A549 (cell line): ENCODE data around the gene NUDT2.

Experiments
- POLR2A ChIP-seq: IDR thresholded peaks from 2 replicates; pipeline ENCODE4 v1.6.1; 2012; ENCODE audit warnings: mild to moderate bottlenecking, low read length
- TF ChIP-seq, protein P1 (sequence below): fragments of >200 bp; sonication (Bioruptor Twin); formaldehyde crosslinking; IDR thresholded peaks from 3 replicates; pipeline ENCODE4 v1.5.1; 2016

GRCh38 chr9:34317436-34317835 is 11.9 kb upstream of the NUDT2 start:
- TF ChIP-seq, protein P1, sequence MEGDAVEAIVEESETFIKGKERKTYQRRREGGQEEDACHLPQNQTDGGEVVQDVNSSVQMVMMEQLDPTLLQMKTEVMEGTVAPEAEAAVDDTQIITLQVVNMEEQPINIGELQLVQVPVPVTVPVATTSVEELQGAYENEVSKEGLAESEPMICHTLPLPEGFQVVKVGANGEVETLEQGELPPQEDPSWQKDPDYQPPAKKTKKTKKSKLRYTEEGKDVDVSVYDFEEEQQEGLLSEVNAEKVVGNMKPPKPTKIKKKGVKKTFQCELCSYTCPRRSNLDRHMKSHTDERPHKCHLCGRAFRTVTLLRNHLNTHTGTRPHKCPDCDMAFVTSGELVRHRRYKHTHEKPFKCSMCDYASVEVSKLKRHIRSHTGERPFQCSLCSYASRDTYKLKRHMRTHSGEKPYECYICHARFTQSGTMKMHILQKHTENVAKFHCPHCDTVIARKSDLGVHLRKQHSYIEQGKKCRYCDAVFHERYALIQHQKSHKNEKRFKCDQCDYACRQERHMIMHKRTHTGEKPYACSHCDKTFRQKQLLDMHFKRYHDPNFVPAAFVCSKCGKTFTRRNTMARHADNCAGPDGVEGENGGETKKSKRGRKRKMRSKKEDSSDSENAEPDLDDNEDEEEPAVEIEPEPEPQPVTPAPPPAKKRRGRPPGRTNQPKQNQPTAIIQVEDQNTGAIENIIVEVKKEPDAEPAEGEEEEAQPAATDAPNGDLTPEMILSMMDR: no peak
- TF ChIP-seq POLR2A: no peak
